Panc1 (cell line): Measurements from ENCODE around the gene ADIPOR2.

Source experiments
- CTCF ChIP-seq: fragments of 450-650 bp; IDR thresholded peaks from 2 replicates; pipeline ENCODE4 v1.5.1; 2017; ENCODE audit warnings: mild to moderate bottlenecking
- POLR2AphosphoS5 ChIP-seq: IDR thresholded peaks from 2 replicates; pipeline ENCODE4 v1.6.1; 2012; ENCODE audit warnings: mild to moderate bottlenecking, low read depth, low read length, moderate library complexity
- SIN3A ChIP-seq: IDR thresholded peaks from 2 replicates; pipeline ENCODE4 v1.6.1; 2012; ENCODE audit warnings: low read depth, mild to moderate bottlenecking, low read length, moderate library complexity, borderline replicate concordance; ENCODE audit not compliant: insufficient read depth
- TCF7L2 ChIP-seq: IDR thresholded peaks from 2 replicates; pipeline ENCODE4 v1.6.1; 2011; ENCODE audit warnings: mild to moderate bottlenecking, low read depth, low read length, inconsistent platforms
- TF ChIP-seq, protein P1 (sequence below), 2 experiments: IDR thresholded peaks; 2 replicates each; pipeline ENCODE4 v1.6.1; 2011 to 2012; ENCODE audit warnings: low read depth in 2 of 2, control low read depth in 1 of 2, low read length in 1 of 2, mild to moderate bottlenecking in 1 of 2, moderate library complexity in 1 of 2; ENCODE audit not compliant: insufficient read depth in 1 of 2

DNA sequence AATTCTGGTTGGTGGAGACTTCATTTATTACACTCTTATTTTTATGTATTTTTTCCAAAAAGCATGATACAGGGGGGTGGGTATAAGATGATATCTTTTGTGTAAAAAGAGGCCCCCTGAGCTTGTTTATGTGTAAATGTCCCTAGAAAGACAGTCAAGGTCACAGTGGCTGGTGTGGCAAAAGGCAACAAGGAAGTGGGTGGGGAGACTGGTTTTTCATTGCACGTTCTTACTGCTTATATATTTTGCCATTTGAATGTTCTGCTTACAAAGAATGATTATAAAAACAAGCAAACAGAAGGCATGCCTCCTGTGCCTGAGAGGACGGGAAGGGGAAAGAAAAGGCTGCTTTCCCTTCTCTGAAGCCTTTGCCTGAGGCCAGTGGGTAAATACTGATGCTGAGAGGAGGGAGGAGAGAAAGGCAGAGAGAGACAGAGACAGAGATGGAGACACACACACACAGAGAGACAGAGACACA, 24.1 kb upstream of the ADIPOR2 start:
- TF ChIP-seq CTCF (no peak), SIN3A (no peak), POLR2AphosphoS5 (no peak), TCF7L2 (no peak)
- TF ChIP-seq, protein P1, sequence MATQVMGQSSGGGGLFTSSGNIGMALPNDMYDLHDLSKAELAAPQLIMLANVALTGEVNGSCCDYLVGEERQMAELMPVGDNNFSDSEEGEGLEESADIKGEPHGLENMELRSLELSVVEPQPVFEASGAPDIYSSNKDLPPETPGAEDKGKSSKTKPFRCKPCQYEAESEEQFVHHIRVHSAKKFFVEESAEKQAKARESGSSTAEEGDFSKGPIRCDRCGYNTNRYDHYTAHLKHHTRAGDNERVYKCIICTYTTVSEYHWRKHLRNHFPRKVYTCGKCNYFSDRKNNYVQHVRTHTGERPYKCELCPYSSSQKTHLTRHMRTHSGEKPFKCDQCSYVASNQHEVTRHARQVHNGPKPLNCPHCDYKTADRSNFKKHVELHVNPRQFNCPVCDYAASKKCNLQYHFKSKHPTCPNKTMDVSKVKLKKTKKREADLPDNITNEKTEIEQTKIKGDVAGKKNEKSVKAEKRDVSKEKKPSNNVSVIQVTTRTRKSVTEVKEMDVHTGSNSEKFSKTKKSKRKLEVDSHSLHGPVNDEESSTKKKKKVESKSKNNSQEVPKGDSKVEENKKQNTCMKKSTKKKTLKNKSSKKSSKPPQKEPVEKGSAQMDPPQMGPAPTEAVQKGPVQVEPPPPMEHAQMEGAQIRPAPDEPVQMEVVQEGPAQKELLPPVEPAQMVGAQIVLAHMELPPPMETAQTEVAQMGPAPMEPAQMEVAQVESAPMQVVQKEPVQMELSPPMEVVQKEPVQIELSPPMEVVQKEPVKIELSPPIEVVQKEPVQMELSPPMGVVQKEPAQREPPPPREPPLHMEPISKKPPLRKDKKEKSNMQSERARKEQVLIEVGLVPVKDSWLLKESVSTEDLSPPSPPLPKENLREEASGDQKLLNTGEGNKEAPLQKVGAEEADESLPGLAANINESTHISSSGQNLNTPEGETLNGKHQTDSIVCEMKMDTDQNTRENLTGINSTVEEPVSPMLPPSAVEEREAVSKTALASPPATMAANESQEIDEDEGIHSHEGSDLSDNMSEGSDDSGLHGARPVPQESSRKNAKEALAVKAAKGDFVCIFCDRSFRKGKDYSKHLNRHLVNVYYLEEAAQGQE (IDR thresholded peaks at IDR 0.05; ENCODE audit: insufficient read depth in 1 of 2, low read depth in 2 of 2, low read length in 1 of 2), result no peak
